HG03378 (cell line): ENCODE data around the gene DRC7.
"Not testable (repeated sequence)": the region's sequence is repeated elsewhere in the genome, so short reads cannot be mapped to it uniquely, and the experiment has no call there.

Experiments used
- ATAC-seq: cut with Tn5 transposase; IDR thresholded peaks from one replicate; pipeline ENCODE4 v1.9.1; 2021; ENCODE audit warnings: mild to moderate bottlenecking, moderate library complexity; ENCODE audit not compliant: unreplicated experiment

Gene DRC7

DNA sequence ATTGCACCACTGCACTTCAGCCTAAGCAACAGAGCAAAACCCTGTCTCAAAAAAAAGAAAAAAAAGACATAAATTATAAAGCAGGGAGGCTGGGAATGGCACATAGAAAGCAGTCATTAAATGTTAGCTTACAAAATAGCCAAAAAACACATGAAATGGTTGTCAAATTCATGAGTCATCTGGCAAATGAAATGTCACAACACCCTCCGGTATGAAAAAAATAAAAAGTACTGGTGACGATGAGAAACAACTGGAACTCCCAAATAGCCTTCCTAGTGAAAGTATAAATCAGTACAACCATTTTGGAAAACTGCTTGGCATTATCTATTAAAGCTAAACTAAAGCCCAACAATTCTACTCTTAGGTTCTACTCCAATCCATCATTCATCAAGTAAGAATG lies 37.4 kb downstream of the DRC7 start:
- ATAC-seq: no peak

DNA sequence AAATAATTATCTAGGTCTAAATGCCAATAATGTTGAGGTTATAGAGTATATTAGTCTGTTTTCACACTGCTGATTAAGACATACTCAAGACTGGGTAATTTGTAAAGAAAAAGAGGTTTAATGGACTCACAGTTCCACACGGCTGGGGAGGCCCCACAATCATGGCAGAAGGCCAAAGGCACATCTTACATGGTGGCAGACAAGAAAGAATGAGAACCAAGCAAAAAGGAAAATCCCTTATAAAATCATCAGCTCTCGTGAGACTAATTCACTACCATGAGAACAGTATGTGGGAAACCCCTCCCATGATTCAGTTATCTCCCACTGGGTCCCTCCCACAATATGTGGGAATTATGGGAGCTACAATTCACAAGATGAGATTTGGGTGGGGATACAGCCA lies 38.1 kb downstream of the DRC7 start:
- ATAC-seq: no peak

DNA sequence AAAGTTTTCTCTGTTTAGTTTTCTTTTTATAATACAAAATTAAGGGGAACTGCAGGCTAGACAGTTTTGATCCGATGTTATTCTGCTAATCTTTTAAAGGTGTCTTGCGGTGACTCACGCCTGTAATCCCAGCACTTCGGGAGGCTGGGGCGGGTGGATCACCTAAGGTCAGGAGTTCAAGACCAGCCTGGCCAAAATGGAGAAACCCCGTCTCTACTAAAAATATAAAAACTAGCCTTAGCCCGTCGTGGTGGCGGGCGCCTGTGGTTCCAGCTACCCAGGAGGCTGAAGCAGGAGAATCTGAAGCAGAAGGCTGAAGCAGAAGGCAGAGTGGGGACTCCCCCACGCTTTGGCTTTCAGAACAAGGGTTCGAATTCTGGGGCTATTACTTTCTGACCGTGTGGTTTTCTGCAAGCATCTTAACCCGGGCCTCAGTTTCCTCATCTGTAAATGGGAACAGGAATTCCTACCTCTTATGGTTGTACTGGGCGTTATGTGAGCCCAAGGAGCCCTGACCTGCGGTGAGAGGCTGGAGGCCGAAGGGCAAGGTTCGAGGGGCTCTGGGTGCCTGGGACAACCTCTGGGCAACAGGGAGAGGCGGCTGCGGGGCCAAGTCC lies 39.8 kb downstream of the DRC7 start:
- ATAC-seq: no peak

DNA sequence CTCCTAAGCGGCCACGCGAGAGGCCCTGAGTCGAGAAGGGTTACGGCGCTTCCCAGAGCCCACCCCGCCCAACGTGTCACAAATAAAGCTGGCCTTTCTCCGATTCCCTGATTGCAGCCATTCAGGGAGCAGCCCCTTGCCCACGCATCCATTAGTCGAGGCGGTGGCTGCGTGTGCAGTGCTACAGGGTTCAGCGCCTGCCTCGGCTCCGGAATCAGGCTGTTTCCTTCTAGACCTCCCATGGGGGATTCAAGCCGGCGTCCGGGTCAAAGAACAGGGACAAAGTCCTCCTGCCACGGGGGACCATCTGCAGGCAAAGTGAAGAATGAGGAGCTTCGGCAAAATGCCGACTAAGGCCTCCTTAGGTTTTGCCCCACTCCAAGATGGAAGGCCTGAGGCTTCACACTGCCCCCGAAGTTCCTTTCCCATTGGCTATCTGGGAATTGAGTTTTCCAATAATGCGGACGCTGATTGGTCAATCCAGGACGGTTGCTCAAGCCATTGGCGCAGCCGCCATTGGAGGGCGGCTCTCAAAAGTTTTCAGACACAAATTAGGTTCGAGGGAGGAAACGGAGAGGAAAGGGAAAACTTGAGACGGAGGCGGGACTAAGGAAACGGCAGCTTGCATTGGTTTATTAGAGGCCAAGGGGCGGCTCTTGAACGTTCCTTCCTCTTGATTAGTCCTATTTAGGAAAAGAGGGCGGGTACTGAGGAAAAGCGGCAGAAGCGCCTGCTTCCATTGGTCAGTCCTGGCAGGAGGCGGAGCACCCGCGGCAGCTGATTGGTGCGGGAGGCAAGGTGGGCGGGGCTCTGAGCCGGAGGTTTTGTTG lies 40.5 kb downstream of the DRC7 start:
- ATAC-seq: peak; percentile 85

DNA sequence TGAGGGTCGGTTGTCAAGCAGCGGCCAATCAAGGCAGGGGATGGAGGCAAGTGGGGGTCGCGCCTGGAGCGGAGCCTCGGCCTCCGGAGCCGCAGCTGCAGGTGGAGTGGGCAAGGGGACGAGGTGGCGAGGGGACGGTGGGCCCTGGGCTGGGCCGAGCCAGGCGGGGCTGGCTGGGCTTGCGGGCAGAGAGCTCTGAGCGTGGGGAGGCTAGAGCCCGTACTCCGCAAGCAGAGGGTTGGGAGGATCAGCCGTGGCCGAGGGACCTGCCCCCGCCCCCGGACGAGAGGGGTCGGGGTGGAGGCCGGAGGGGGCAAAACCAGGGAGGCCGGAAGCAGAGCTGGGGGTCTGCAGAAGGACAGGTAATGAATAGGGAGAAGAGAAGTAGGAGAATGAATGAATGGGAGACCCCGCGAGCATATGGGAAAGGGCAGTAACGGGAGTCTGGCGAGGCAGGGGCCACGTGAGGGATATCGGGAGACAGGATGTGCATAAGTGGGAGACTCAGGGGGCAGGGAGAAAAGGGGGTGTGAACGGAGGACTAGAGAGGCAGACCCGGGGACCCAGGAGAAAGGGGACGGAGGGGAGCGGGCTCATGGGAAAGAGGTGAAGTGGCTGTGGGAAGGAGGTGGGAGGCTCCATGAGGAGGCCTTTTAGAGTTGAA lies 41.3 kb downstream of the DRC7 start, which contains the start of gene KATNB1:
TSS of gene KATNB1 (plus strand) at position 16 of the 664 bp plus-strand sequence. CDS start 1,474 bp downstream, outside the sequence.
- no peak for ATAC-seq

DNA sequence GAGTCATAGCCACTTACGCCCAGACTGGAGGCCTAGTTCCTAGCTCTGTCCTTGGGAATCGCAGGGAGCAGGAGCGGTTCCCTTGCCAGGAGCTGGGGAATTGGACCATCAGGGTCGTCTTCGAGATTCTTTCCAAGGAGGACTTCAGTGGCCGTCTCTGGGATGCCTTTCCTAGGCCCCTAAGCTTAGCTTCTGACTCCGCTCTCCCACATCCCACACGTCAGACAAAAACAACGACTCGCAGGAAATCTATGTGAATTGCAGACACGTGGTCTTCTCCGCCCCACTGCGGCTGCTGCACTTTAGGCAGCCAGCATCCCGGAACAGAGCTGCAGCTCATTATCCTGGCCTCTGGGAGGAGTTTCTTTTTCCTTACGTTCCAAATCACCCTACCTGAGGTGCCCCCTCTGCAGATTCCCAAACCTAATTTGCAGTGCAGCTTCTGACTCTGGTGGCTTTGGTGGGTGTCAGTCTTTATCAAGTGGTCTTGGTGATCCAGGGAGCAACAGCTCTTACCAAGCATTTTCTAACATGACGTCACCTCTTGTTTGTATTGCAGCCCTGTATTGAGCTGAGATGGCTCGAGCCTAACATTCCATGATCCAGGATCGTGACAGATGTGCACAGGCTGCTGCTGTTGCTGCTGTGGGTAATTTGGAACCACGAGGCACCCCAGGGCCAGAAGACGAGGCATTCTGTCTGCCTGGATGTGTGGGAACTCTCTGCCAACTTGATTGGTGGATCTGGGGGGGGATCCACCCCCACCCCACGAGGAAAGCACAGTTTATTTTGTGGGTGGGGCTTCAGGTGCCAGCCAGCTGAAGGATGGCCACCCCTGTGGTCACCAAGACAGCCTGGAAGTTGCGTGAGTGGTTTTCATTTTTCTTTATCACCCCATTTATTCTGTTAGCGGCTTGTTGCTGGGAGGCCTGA lies 42.1 kb downstream of the DRC7 start:
- ATAC-seq: no peak

DNA sequence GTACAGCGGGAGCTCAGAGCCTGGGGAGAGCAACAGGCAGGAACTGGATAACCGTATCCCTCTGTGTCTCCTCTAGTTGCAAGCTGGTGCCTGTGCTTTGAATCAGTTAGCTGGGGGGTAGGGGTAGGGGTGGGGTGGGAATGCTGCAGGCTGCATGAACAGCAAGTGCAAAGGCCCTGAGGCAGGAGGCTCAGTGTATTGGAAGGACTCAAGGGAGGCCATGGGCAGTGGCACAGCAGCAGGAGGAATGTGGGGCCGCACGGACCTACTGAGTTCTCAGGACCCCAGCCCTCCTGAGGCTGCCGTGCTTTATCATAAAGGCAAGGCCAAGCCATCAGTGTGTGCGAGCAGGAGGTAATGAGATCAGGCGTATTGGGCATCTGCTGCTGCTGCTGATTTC lies 44.2 kb downstream of the DRC7 start:
- no peak for ATAC-seq

DNA sequence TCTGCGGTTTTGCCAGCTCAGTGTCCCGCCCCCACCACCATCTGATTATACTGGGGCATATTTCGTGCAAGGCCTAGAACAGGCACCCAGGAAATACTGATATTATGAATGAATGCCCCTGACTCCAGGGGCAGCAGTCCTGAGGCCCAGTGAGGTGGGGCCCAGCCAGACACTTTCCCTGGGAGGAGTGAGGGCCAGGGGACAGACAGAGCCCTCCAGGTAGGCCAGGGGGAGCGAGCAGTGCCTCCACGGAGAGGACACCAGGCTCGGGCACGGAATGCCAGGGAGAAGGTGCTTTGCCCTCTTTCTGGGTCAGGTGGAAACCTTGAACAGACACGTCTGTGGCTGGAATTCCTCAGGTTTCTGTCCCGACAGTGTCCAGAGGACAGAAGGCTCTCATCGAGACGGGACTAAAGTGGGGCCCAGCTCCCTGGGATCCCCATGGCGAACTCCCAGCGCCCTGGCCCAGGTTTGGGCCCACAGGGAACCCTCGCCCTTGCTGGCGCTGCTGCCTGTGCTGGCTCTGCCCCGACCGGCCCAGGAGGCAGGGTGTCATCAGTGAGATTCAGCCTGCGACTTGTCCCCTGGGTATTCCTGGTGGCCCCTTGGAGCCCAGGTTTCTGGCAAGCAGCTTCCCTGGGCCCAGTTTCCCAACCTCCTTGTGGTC lies 45.3 kb downstream of the DRC7 start:
- ATAC-seq: no peak

DNA sequence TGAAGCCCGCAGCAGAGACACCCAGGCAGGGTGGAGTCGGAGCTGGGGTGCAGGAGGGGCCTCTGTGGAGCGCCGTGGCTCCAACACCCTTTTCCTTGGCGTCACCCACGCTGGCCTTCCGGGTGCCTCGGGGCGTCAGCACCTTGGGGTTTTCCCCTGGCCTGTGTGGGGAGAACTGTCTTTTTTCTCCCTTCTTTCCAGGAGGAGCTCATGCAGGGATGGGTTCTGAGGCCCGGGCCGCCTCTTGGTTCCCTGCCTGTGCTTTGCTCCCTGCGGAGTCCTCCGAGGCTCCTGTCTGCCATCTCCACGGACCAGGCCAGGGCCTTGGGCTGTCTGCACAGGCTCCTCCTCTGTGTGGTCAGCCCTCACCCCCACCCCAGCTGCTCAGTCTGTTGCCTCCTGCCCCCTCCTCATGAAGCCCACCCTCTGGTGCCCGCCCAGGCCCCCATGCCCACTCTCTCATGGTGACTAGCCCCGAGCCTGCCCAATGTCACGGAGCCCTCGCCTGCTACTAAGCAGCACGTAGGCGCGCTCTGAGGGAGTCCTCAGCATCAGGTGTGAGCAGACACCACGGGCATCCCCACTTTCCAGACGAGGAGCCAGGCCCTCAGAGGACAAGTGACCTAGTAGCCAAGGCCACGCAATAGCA lies 45.9 kb downstream of the DRC7 start:
- ATAC-seq: no peak

DNA sequence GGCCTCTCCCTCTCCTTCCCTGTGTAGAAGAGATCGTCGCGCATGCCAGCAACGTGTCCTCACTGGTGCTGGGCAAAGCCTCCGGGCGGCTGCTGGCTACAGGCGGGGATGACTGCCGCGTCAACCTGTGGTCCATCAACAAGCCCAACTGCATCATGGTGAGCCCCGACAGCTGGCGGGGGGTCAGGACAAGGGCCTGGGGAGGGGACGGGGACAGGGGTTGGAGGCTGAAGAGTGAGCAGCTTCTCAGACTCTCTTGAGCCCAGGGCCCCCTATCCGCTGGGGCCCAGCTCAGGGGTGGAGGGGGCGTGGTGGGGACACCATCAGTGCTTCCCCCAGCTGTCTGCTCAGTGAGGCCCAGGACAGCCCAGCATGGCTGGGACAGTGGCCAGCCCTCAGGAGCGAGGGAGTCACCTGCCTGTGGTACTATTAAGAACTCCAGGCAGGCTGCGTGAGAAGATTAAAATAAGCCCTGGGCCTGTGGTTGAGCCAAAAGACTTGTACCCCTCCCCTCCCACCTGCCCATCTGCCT lies 47.1 kb downstream of the DRC7 start:
- ATAC-seq: no peak

DNA sequence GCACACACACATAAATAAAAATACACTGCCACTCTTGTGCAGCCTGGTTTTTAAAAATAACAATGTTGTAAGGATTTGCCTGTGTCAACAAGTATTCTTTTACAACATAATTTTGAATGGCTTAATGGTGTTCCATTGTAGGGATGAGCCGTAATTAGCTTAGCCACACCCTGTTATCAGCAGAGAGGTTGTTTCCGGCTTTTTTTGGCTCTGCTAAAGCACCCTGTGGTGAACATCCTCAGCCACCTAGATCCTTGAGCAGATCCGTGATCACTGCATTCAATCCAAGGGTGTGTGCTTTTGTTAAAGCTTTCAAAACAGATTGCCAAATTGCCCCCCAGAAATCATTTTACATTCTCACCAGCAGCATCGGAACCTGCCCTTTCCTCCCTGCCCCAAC lies 47.9 kb downstream of the DRC7 start:
- ATAC-seq: no peak

DNA sequence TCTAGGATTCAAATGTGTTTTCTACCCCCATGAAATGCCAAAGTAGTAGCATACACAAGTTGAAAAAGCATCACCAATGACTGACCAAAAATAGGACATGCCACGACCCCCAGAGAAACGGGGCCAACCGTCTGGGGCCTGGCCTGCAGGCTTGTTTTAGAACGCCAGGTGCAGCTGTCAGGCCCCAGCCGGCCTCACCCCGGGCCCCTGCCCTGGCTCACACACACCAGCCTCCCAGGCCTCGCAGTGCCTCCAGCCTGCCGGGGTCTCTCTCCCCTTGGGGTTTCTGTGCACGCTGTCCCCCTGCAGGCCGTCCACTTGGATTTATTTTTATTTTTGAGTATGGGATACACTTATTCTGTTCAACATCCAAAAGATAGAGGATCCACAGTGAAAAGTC lies 48.9 kb downstream of the DRC7 start:
- no peak for ATAC-seq

DNA sequence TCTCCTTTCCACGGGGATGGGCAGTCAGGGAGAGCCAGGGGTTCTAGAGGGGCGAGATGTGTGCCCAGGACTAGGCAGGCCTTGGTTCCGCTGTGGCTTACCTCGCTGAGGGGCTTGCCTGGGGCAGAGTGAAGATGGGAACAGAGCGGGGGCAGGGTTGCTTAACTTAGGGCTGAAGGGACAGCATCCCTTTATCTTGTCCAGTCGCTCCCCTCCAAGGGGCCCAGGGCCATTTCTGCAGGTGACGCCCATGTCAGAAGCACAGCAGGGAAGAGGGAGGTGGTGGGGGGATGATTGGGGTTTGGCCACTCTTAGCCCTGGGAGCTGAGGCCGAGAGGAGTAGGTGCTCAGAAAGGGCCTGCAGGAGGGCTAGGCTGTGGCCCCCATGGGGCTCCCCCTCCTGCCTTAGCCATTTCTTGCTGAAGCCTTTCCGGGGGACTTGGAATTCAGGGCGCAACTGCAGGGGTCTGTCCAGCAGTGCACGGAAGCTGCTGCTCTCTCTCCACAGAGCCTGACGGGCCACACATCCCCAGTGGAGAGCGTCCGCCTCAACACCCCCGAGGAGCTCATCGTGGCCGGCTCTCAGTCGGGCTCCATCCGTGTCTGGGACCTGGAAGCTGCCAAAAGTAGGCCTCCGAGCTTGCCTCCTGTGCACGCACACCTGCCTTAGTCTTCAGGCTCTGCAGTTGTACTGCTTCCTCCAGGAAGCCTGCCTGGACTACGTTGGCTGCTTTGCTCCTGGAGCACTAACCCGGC lies 49.5 kb downstream of the DRC7 start:
- no peak for ATAC-seq

DNA sequence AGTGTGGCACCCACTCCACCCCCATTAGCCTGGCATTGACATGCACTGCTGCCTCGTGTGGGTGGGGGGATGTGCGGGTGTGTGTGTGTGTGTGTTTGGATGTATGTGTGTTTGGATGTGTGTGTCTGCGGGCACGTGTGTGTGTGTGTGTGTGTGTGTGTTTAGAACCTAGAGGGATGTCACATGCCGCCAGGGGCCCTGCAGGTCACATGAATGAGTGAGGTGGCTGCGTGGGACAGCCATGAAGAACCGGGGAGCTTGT lies 50.0 kb downstream of the DRC7 start:
- no peak for ATAC-seq

DNA sequence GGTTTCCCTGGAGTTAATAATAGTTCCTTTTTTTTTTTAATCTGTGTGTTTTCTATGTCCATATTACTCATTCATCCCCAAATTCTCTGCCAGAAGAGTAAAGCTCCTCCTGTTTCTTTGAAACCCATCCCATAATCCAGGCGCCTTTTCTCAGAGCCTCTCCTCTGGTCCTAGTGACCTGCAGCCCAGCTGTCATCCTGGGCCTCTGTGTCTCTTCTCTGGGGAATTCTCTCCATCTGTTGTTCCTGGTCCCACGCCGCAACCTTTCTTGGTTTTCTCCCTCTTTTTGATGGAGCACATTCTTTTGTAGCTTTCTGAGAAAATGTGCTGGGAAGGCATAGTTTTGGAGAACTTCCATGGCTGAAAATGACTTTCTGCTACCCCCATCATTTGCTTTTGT lies 51.2 kb downstream of the DRC7 start:
- no peak for ATAC-seq

DNA sequence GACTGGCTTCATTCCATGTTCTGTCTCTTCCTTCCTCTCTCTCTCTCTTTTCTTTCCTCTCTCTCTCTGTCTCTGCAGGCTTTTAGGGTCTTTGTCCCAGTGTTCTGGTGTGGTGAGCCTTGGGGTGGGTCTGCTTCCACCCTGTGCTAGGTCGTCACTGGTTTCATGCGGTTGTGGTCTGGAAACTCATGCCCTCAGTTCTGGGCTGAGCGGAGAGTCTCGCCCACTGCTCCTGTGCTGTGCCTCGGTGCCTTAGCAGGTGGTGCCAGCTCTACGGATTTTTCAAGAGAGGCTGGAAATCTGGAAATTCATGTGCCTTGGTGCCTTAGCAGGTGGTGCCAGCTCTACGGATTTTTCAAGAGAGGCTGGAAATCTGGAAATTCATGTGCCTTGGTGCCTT lies 51.7 kb downstream of the DRC7 start:
- not testable (repeated sequence) for ATAC-seq

DNA sequence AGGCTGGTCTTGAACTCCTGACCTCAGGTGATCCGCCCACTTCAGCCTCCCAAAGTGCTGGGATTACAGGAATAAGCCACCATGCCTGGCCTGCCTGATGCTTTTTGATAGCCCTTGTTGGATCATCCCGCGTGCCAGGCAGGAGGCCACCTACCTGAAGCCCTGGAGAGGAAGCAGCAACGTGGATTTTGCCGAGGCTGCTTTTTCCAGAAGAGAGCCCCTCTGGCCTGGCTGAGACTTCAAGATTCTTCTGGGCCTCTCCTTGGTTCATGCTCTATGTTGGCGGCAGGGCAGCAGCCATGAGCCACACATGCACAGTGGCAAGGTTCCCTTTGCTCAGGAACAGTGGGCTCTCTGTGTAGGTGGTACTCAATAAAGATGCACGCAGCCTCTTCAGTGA lies 52.5 kb downstream of the DRC7 start:
- no peak for ATAC-seq

DNA sequence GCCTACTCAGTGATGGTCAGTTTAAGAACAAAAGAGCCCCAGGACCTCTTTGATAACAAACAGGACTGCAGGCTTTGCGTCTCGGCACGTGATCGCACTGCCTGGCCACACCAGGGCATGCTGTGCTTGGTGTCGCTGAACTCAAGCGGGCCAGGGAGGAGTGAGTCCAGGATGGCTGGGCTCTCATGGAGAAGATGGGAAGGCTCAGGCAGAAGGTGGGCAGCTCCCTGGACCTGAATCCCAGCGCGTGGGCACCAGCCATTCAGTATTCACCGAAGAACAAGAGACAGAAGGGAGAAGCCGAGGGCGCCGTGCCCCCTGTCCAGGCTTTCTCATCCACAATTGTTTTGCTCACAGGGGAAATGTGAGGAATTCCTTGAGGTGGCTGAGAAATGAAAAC lies 52.9 kb downstream of the DRC7 start:
- ATAC-seq: no peak

DNA sequence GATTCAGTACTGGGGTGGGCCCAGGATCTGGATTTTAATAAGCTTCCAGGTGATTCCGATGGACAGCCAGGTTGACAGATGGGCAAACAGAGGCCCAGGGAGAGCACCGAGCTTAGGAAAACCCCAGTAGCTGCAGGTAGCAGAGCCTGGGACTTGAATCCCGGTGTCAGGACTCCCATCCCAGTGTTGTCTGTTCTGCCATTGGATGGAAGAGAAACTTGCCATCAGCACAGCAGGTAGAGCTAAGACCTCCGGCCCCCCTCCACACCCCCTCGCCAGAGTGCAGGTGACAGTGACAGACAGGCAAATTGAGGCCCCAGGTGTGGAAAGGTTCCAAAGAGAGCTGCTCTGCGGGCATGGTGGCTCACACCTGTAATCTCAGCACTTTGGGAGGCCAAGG lies 53.4 kb downstream of the DRC7 start:
- no peak for ATAC-seq
